ENCODE data around the gene KLK10. TPM values are rescaled to one million over a fixed set of nuclear protein-coding genes. Genes with fewer than 3 reads are reported as not detected.
A peak's percentile ranks its signal among the peaks of the same experiment; 100 is the strongest.

The KLK10 gene
- total RNA-seq, 4 donors from 2014 or later, result 1.6 to 14.2 (median 9.8) TPM; not detected in 1

- DNase-seq (ENCODE audit: low spot score), result no peak
- peak; percentile 7 for ATAC-seq (ENCODE audit: low FRiP score)
Measured at GRCh38 chr19:50969413-50969760, 50.1 kb downstream of the KLK10 start, which contains the start of gene KLK6. TSS of gene KLK6 (minus strand) at chr19:50969591. CDS start at chr19:50968104, 1,487 bp downstream.

GRCh38 chr19:50968716-50969412, 50.6 kb downstream of the KLK10 start:
- ATAC-seq (ENCODE audit: low FRiP score), result peak; percentile 21
- DNase-seq (ENCODE audit: low spot score), result no peak
- TF ChIP-seq, protein P1, sequence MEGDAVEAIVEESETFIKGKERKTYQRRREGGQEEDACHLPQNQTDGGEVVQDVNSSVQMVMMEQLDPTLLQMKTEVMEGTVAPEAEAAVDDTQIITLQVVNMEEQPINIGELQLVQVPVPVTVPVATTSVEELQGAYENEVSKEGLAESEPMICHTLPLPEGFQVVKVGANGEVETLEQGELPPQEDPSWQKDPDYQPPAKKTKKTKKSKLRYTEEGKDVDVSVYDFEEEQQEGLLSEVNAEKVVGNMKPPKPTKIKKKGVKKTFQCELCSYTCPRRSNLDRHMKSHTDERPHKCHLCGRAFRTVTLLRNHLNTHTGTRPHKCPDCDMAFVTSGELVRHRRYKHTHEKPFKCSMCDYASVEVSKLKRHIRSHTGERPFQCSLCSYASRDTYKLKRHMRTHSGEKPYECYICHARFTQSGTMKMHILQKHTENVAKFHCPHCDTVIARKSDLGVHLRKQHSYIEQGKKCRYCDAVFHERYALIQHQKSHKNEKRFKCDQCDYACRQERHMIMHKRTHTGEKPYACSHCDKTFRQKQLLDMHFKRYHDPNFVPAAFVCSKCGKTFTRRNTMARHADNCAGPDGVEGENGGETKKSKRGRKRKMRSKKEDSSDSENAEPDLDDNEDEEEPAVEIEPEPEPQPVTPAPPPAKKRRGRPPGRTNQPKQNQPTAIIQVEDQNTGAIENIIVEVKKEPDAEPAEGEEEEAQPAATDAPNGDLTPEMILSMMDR (IDR thresholded peaks at IDR 0.05), result no peak

More at GRCh38 chr19:50969413-50969760, 50.1 kb downstream of the KLK10 start, which contains the start of gene KLK6:
- TF ChIP-seq, protein P1 (IDR thresholded peaks at IDR 0.05), result no peak

DNA sequence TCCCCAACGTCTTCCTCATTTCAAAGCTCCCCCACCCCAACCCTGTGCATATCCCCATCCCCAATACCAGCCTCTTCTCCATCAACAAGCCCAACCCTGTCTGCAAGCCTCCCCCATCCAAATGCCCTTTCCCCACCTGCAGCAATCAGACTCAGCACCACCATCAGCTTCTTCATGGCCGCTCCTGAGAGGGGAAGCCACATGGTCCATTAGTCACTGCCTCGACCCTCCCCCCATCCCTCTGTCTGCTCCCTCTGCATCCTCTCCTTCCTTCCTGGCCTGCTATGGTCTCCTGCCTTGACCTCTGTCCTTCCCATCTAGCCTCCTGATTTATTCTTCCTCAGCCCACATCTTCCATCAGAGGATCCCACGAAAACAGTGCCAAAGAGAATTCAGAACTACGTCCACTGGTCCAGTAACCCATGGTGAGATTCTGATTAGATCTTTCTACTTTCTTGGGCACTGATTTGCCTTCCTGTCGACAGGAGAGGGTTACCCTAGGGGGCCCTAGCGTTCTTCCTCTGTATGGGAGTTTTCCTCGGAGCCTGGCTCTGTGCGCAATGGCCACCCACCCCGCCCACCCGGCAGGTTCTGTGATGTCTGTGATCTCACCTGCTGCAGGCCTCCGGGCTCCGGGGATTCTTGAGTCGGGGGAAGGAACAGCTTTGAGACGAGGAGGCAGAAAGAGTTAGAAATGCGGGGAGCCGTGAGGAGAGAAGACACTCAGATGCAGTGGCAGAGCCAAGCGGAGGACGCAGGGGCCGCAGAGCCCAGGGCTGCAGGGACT, 51.4 kb downstream of the KLK10 start:
- DNase-seq (ENCODE audit: low spot score), result no peak
- ATAC-seq (ENCODE audit: low FRiP score), result peak; percentile 27
- TF ChIP-seq, protein P1 (IDR thresholded peaks at IDR 0.05), result no peak

DNA sequence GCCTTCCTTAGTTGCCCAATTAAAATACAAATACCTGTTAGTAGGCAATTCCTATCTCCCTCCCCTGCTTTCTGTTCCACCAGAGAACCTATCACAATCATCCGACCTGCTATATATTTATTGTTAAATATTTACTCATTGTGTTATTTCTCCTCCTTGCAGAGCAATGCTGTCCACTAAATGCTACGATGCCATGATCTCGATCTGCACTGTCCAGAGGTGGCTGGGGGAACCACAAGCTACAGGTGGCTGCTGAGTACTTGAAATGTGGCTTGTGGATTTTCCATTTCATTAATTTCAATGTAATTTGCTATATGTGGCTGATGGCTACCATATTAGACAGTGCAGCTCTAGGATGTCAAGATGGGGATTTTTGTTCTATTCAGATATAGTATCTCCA, 55.2 kb downstream of the KLK10 start:
- no peak for ATAC-seq (ENCODE audit: low FRiP score)
- TF ChIP-seq, protein P1 (IDR thresholded peaks at IDR 0.05), result no peak
- DNase-seq (ENCODE audit: low spot score), result no peak

DNA sequence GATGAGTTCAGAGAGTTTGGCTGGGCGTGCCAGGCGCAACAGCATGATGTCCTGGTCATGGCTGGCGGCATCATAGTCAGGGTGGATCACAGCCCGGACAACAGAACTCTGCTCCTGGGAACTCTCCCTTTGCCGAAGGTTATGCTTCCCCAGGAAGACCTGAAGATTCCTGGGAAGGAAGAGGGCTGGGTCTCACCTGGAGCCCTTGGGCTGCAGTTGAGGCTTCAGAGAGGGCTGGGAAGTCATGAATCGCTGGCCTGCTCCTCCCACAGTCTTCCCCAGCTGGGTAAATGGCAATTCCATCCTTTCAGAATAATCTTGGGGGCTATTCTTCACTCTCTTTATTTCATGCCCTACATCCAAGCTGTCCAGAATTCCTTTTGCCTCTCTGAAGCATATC, 56.1 kb downstream of the KLK10 start:
- TF ChIP-seq, protein P1 (IDR thresholded peaks at IDR 0.05), result no peak
- DNase-seq (ENCODE audit: low spot score) (no peak), ATAC-seq (ENCODE audit: low FRiP score) (no peak)

Other genes starting within 250 kb of the KLK10 start
- gene GPR32, start 249.2 kb downstream of the KLK10 start, total RNA-seq, result not detected
- gene ACP4, start 229.3 kb downstream of the KLK10 start, total RNA-seq, result not detected
- gene KLK1, start 195.9 kb downstream of the KLK10 start, total RNA-seq, result 1 to 10 TPM in 3 of 4 donors, not detected in 1; 1.0 to 1.4 (median 1.3) TPM
- not detected for gene KLK15, start 186.1 kb downstream of the KLK10 start, total RNA-seq
- not detected for gene KLK3, start 164.8 kb downstream of the KLK10 start, total RNA-seq
- gene KLK2, start 146.3 kb downstream of the KLK10 start, total RNA-seq, result not detected
- not detected for gene KLK4, start 108.3 kb downstream of the KLK10 start, total RNA-seq
- 10 to 100 TPM in 1 of 4 donors, 1 to 10 TPM in 2, not detected in 1; 3.3 to 12.2 (median 9.7) TPM for gene KLK5, start 66.7 kb downstream of the KLK10 start, total RNA-seq
- gene KLK6, start 50.1 kb downstream of the KLK10 start, total RNA-seq, result not detected
- 10 to 100 TPM in 2 of 4 donors, 1 to 10 TPM in 1, not detected in 1; 3.6 to 61.7 (median 16.6) TPM for gene KLK7, start 35.8 kb downstream of the KLK10 start, total RNA-seq
- gene KLK8, start 18.1 kb downstream of the KLK10 start, total RNA-seq, result 10 to 100 TPM in 1 of 4 donors, 1 to 10 TPM in 2, not detected in 1; 2.8 to 15.0 (median 3.4) TPM
- 100 to 1,000 TPM in 1 of 4 donors, 10 to 100 TPM in 2, not detected in 1; 21.6 to 116 (median 34.0) TPM for gene KLK11, start 6.9 kb upstream of the KLK10 start, total RNA-seq
- gene KLK12, start 15.3 kb upstream of the KLK10 start, total RNA-seq, result not detected
- gene KLK13, start 45.4 kb upstream of the KLK10 start, total RNA-seq, result not detected
- not detected for gene KLK14, start 63.2 kb upstream of the KLK10 start, total RNA-seq
- gene CTU1, start 88.7 kb upstream of the KLK10 start, total RNA-seq, result 10 to 100 TPM in 2 of 4 donors, 1 to 10 TPM in 2; 7.1 to 14.2 (median 9.5) TPM
- gene SIGLEC9, start 105.2 kb upstream of the KLK10 start, total RNA-seq, result 10 to 100 TPM in 3 of 4 donors, 1 to 10 TPM in 1; 3.5 to 25.0 (median 20.4) TPM
- 10 to 100 TPM in 1 of 4 donors, 1 to 10 TPM in 3; 1.9 to 10.7 (median 6.3) TPM for gene SIGLEC7, start 122.6 kb upstream of the KLK10 start, total RNA-seq
- 10 to 100 TPM in 3 of 4 donors, 1 to 10 TPM in 1; 7.1 to 22.3 (median 18.0) TPM for gene CD33, start 205.4 kb upstream of the KLK10 start, total RNA-seq
- not detected for gene SIGLECL1, start 231.4 kb upstream of the KLK10 start, total RNA-seq

Measured in omental fat pad (tissue), 4 donors.